Activated CD8-positive, alpha-beta T cell treated with anti-CD3 and anti-CD28 coated beads for 36 hours (primary cell): ENCODE data around the gene PPP3CA. TPM values are rescaled to one million over a fixed set of nuclear protein-coding genes. Genes with fewer than 3 reads are reported as not detected.

Experiments used
- ATAC-seq: fragments of 200-7000 bp; cut with Tn5 transposase; one replicate; pipeline ENCODE4 v1.10.0; 2021; ENCODE audit warnings: mild to moderate bottlenecking, moderate library complexity
- CTCF ChIA-PET: fragments of 350-600 bp; sonication (Branson Sonifier 250); formaldehyde crosslinking; loops from one replicate; lab custom pipeline; 2021; ENCODE audit warnings: antibody characterized with exemption; lab: Charles Lee
- POLR2A ChIA-PET: fragments of 350-600 bp; sonication (Branson Sonifier 250); formaldehyde crosslinking; loops from one replicate; lab custom pipeline; 2021; ENCODE audit warnings: antibody characterized with exemption; lab: Charles Lee
- DNase-seq: peaks from one replicate; pipeline ENCODE4 v3.0.0-alpha.2; 2020
- H3K27ac Mint-ChIP-seq: one replicate; pipeline ENCODE4 v1.8.0; 2021; ENCODE audit warnings: mild to moderate bottlenecking, mixed read lengths
- H3K27me3 Mint-ChIP-seq: one replicate; pipeline ENCODE4 v1.8.0; 2021; ENCODE audit warnings: mixed read lengths
- H3K36me3 Mint-ChIP-seq: one replicate; pipeline ENCODE4 v1.8.0; 2021; ENCODE audit warnings: low read depth, mixed read lengths
- H3K4me1 Mint-ChIP-seq: one replicate; pipeline ENCODE4 v1.8.0; 2021; ENCODE audit warnings: low read depth, mixed read lengths
- H3K4me3 Mint-ChIP-seq: one replicate; pipeline ENCODE4 v1.8.0; 2021; ENCODE audit warnings: mild to moderate bottlenecking, moderate library complexity, mixed read lengths
- H3K9me3 Mint-ChIP-seq: one replicate; pipeline ENCODE4 v1.8.0; 2021; ENCODE audit warnings: mixed read lengths
- CTCF ChIP-seq: fragments of 200-600 bp; IDR thresholded peaks from one replicate; pipeline ENCODE4 v1.8.0; 2022; ENCODE audit warnings: antibody characterized with exemption, mild to moderate bottlenecking
- intact Hi-C: fragments of 100-400 bp; cut with micrococcal nuclease; formaldehyde crosslinking; loops from one replicate; pipeline ENCODE4 v1.10.0; 2022
- total RNA-seq, 2 experiments: library from RNA; stranded (reverse); gene quantifications; one replicate each; pipeline ENCODE4 v1.2.3, GENCODE V29; 2021

PPP3CA gene
- total RNA-seq, 2 experiments from 2014 or later, result 11.8 to 12.7 TPM

DNA sequence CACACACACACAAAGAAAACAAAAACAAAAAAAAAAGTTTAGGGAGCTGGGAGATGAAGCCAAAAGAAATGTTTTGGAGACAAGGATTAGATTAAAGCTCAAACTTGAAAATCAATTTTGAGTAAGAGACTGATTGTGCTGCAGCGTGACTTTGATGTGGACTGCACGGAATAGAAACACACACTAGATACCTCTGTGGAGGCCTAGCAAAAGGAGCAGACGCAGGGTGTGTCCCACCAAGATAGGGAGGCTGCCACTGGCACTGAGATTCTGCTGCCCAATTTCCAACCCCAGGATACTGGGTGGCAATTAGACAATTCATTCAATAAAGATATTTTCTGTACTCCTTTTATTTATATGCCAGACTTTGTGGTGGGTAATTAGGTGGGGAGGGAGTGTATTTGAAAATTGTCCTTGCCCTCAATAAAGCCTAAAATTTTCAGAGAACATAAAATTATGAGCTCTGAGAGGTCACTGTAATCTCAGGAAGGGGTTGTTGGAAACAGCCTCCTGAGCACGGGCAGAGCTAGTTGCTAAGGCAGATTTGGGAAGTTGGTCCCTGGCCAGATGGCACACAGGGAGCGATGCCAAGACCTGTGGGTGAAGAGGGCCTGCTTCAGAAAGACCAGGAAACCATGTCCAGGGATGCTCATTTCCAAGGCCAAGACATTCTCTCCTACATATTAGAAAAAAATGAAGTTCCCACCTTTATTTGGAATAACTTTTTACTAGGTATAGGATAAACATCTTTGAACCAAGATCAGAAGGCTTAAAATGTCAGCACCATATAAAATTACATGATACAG lies 1.9 kb upstream of the PPP3CA start:
- Mint-ChIP-seq H3K9me3 (no peaks in the 10 kb centered on the region), H3K36me3 (no peaks in the 10 kb centered on the region), H3K4me1 (peaks cover 20% of the 10 kb centered on the region), H3K27ac (no peak overlapping the region), H3K4me3 (peak overlapping the region; percentile 95), H3K27me3 (peaks cover 22% of the 10 kb centered on the region)
- ChIA-PET CTCF (interaction anchor here (1.0 to 2.2 kb wide), 3 partner anchors 9 to 248 kb away, joined by 3 to 9 read pairs (median 4); no protein-coding TSS in a partner anchor), POLR2A (interaction anchor here (1.0 kb wide), 1 partner anchor 9 kb away, joined by 3 read pairs; no protein-coding TSS in a partner anchor)
- DNase-seq, result no peak
- ATAC-seq, result no peak
- intact Hi-C loops, result loop anchor here (5.0 to 10.0 kb wide), 4 partner anchors 67 to 182 kb away; no protein-coding TSS in a partner anchor
- TF ChIP-seq CTCF, result no peak

DNA sequence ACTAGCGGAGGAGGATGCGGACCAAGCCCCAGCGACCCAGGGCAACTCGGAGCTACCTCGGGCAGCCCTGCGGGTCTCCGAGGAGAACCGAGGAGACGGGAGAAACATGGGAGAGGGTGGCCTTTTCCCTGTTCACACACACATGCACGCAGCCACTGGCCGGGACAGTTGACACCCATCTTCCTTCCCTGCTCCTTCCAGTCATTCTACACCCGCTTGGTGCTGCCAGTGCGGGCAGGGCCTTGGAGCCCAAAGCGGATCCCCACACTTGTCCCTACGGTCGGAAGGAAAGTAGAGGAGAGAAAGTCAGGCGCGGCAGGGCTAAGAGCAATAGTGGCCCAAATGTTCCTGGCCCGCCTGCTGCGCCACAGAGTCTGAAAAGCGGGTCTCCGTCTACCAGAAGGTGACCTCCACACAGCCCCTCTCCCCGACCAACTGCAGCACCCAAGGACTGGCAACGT lies 1.1 kb upstream of the PPP3CA start:
- ChIA-PET CTCF (interaction anchor here (0.8 to 2.2 kb wide), 6 partner anchors 8 to 249 kb away, joined by 3 to 9 read pairs (median 3); no protein-coding TSS in a partner anchor), POLR2A (no interaction called here)
- peak overlapping the region; percentile 87 for H3K27ac Mint-ChIP-seq
- ATAC-seq, result peak; percentile 2
- H3K36me3 Mint-ChIP-seq, result no peaks in the 10 kb centered on the region
- peaks cover 19% of the 10 kb centered on the region for H3K27me3 Mint-ChIP-seq
- peak overlapping the region; percentile 95 for H3K4me3 Mint-ChIP-seq
- H3K4me1 Mint-ChIP-seq, result peaks cover 24% of the 10 kb centered on the region
- intact Hi-C loops, result loop anchor here (5.0 to 10.0 kb wide), 4 partner anchors 66 to 181 kb away; no protein-coding TSS in a partner anchor
- H3K9me3 Mint-ChIP-seq, result no peaks in the 10 kb centered on the region
- no peak for TF ChIP-seq CTCF
- peak; percentile 7 for DNase-seq

DNA sequence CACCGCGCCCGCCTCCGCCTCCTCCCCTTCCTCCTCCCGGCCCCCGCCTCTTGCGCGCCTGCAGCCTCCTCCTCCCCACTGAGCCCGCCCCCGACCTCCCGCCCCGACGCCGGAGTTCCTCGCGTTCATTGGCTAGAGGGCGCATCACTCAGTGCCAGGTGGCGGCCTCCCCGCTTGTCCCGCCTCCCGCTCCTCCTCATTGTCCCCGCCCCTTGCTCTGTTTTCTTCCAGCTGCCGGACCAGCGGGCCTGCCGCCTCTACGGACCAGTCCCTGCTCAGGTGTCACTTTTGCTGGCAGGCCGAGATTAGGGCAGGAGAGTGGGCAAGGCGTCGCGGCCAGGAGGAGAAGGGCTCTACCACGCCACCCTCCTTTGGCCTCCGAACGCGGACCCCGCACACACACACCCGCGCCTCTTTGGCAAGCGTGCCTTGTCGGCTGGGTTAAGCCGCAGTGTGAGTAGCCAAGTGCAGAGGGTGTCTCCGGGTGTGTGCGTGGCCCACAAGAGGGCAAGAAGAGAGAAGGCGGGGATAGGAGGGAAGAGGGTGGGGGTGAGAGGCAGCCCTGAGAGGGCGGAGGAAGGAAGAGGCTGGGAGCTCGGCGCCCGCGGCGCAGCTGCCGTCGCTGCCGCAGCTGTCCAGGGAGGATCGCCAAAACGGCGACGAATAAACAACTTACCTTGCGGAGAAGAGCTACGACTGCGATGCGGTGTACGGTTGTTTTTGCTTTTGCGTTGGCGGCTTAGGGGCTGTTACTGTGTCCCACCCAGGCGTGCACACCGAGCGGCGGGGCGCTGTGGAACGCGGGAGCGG lies 436 bp upstream of the PPP3CA start:
- intact Hi-C loops, result loop anchor here (5.0 to 10.0 kb wide), 4 partner anchors 65 to 180 kb away; no protein-coding TSS in a partner anchor
- Mint-ChIP-seq H3K27me3 (peaks cover 19% of the 10 kb centered on the region), H3K4me1 (peaks cover 30% of the 10 kb centered on the region), H3K9me3 (no peaks in the 10 kb centered on the region), H3K27ac (peak overlapping the region; percentile 87), H3K36me3 (no peaks in the 10 kb centered on the region), H3K4me3 (peak overlapping the region; percentile 95)
- ChIA-PET CTCF (interaction anchor here (0.8 to 2.2 kb wide), 6 partner anchors 8 to 249 kb away, joined by 3 to 9 read pairs (median 3); no protein-coding TSS in a partner anchor), POLR2A (interaction anchor here (0.6 kb wide), 1 partner anchor 1480 kb away, joined by 3 read pairs; no protein-coding TSS in a partner anchor)
- DNase-seq (peak; percentile 98), ATAC-seq (peak; percentile 93)
- no peak for TF ChIP-seq CTCF

GRCh38 chr4:101346351-101347266 lies 717 bp downstream of the PPP3CA start:
- Mint-ChIP-seq H3K27ac (peak overlapping the region; percentile 88), H3K36me3 (no peaks in the 10 kb centered on the region), H3K9me3 (no peaks in the 10 kb centered on the region), H3K4me3 (peak overlapping the region; percentile 95), H3K27me3 (peaks cover 16% of the 10 kb centered on the region), H3K4me1 (peaks cover 35% of the 10 kb centered on the region)
- peak; percentile 4 for ATAC-seq
- POLR2A ChIA-PET, result interaction anchor here (0.8 to 0.9 kb wide), 2 partner anchors 71 to 72 kb away, joined by 3 read pairs; no protein-coding TSS in a partner anchor
- CTCF ChIA-PET, result interaction anchor here (1.2 kb wide), 1 partner anchor 18 kb away, joined by 4 read pairs; no protein-coding TSS in a partner anchor
- no peak for TF ChIP-seq CTCF
- intact Hi-C loops, result loop anchor here (5.0 to 10.0 kb wide), 4 partner anchors 64 to 179 kb away; no protein-coding TSS in a partner anchor
- DNase-seq, result peak; percentile 62
